Measurements from ENCODE around the gene TSPAN18. TPM values are rescaled to one million over a fixed set of nuclear protein-coding genes. Genes with fewer than 3 reads are reported as not detected.
A peak's percentile ranks its signal among the peaks of the same experiment; 100 is the strongest.

The TSPAN18 gene
- total RNA-seq, 4 donors from 2014 or later = 3.6 to 12.4 (median 8.2) TPM

GRCh38 chr11:44763121-44763820 is 36.5 kb downstream of the TSPAN18 start:
- Histone ChIP-seq H3K4me3 (replicated peaks in 1 of 3) (no peak overlapping the region), H3K27me3 (no peaks in the 10 kb centered on the region), H3K36me3 (no peaks in the 10 kb centered on the region), H3K27ac (no peak overlapping the region), H3K9me3 (no peaks in the 10 kb centered on the region), H3K4me1 (peaks cover 0 to 27% of the 10 kb centered on the region in 2 donors)
- WGBS, 2 donors = 74 to 76% methylated on average over 5 of the region's 5 CpGs
- TF ChIP-seq POLR2A (IDR thresholded peaks at IDR 0.05) = no peak
- no peak for TF ChIP-seq CTCF (IDR thresholded peaks at IDR 0.05)
- intact Hi-C loops (cut with DNase I) = no loop called here
- no peak for DNase-seq

GRCh38 chr11:44764583-44764982 is 37.8 kb downstream of the TSPAN18 start:
- no peak for DNase-seq
- Histone ChIP-seq H3K9me3 (no peaks in the 10 kb centered on the region), H3K36me3 (no peaks in the 10 kb centered on the region), H3K4me1 (peaks cover 0 to 27% of the 10 kb centered on the region in 2 donors), H3K27ac (no peak overlapping the region), H3K27me3 (no peaks in the 10 kb centered on the region), H3K4me3 (replicated peaks in 1 of 3) (no peak overlapping the region)
- 97 to 100% methylated on average over 4 of the region's 4 CpGs for WGBS, 2 donors
- intact Hi-C loops (cut with DNase I) = no loop called here
- no peak for TF ChIP-seq CTCF (IDR thresholded peaks at IDR 0.05)
- no peak for TF ChIP-seq POLR2A (IDR thresholded peaks at IDR 0.05)

GRCh38 chr11:44765026-44765595 is 38.3 kb downstream of the TSPAN18 start:
- no peaks in the 10 kb centered on the region for H3K36me3 ChIP-seq
- no peaks in the 10 kb centered on the region for H3K9me3 ChIP-seq
- intact Hi-C loops (cut with DNase I) = no loop called here
- no peak overlapping the region for H3K27ac ChIP-seq
- TF ChIP-seq CTCF (IDR thresholded peaks at IDR 0.05) (no peak), POLR2A (IDR thresholded peaks at IDR 0.05) (no peak)
- no peaks in the 10 kb centered on the region for H3K27me3 ChIP-seq
- H3K4me1 ChIP-seq = peaks cover 0 to 27% of the 10 kb centered on the region in 2 donors
- no peak for DNase-seq
- H3K4me3 ChIP-seq (replicated peaks in 1 of 3) = no peak overlapping the region
- WGBS, 2 donors = 93 to 95% methylated on average over 8 of the region's 8 CpGs

- H3K27me3 ChIP-seq = no peaks in the 10 kb centered on the region
- TF ChIP-seq POLR2A (IDR thresholded peaks at IDR 0.05) = no peak
- no peak for TF ChIP-seq CTCF (IDR thresholded peaks at IDR 0.05)
- peak overlapping the region in 1 of 3 donors; percentile 38 for H3K27ac ChIP-seq
- 95 to 98% methylated on average over 3 of the region's 3 CpGs for WGBS, 2 donors
- DNase-seq = no peak
- no peak overlapping the region for H3K4me3 ChIP-seq (replicated peaks in 1 of 3)
- H3K36me3 ChIP-seq = no peaks in the 10 kb centered on the region
- no peaks in the 10 kb centered on the region for H3K9me3 ChIP-seq
- intact Hi-C loops (cut with DNase I) = no loop called here
- peaks cover 0 to 25% of the 10 kb centered on the region in 2 donors for H3K4me1 ChIP-seq
Observed at GRCh38 chr11:44765676-44766075, 38.9 kb downstream of the TSPAN18 start.

Data from thyroid gland (tissue), 4 donors.